ENCODE results near the gene FBLL1. TPM values are rescaled to one million over a fixed set of nuclear protein-coding genes. Genes with fewer than 3 reads are reported as not detected.

Gene FBLL1
- total and polyA plus RNA-seq, 9 of the 15 experiments (the other 6 are each of a cell fraction or from before 2014, with no cell fraction given) = not detected

DNA sequence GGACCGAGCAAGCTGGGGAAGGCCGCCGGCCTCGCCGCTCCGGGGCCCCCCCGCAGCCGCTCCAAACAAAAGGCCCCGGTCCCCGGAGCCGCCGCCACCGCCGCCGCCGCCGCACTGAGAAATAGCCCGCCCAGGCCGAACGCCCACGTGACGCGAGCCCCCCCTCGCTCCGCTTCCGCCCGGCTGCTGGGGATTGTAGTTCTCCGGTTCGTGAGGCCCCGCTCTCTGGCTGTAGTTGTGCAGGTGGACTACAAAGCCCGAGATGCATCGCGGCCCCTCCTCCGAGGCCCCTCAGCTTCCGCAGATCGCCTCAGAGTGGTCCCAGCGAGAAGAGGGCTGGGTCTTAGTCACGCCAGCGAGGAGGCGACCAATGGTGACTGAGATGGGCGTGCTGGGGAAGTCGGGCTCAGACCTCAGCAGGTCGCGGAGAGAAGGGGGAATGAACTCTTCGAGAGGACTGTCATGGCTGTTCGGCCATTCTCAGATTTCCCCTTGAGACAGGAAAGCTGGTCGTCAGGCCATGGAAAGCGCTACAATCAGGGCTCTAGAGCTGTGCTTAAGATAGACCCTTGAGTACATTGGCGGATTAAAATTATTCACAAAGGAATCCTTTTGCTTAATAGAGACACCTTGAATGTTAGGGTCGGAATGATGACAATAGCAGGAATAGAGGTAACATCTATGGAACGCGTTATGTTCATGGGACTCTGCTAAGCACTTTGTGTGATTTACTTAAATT is 50.6 kb downstream of the FBLL1 start (continued):
- TF ChIP-seq, protein P1, sequence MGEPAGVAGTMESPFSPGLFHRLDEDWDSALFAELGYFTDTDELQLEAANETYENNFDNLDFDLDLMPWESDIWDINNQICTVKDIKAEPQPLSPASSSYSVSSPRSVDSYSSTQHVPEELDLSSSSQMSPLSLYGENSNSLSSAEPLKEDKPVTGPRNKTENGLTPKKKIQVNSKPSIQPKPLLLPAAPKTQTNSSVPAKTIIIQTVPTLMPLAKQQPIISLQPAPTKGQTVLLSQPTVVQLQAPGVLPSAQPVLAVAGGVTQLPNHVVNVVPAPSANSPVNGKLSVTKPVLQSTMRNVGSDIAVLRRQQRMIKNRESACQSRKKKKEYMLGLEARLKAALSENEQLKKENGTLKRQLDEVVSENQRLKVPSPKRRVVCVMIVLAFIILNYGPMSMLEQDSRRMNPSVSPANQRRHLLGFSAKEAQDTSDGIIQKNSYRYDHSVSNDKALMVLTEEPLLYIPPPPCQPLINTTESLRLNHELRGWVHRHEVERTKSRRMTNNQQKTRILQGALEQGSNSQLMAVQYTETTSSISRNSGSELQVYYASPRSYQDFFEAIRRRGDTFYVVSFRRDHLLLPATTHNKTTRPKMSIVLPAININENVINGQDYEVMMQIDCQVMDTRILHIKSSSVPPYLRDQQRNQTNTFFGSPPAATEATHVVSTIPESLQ (CRISPR knock-in tag; IDR thresholded peaks at IDR 0.05) = no peak
- TF ChIP-seq, protein P2, sequence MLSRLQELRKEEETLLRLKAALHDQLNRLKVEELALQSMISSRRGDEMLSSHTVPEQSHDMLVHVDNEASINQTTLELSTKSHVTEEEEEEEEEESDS (CRISPR knock-in tag; IDR thresholded peaks at IDR 0.05) = no peak
- peak; percentile 29 for TF ChIP-seq ZNF592 (IDR thresholded peaks at IDR 0.05)
- TF ChIP-seq ETV1 (tag; conservative IDR thresholded peaks at IDR 0.05; ENCODE audit: low read depth) = peak; percentile 92
- no peak for TF ChIP-seq NR2C2 (CRISPR knock-in tag; IDR thresholded peaks at IDR 0.05)
- peak; percentile 89 for TF ChIP-seq NR2C2 (tag; IDR thresholded peaks at IDR 0.05)
- TF ChIP-seq ZNF695 (CRISPR knock-in tag; IDR thresholded peaks at IDR 0.05) = no peak
- TF ChIP-seq RBM34 (IDR thresholded peaks at IDR 0.05; ENCODE audit: borderline replicate concordance, insufficient read depth, low read length) = no peak
- TF ChIP-seq ARHGAP35 (IDR thresholded peaks at IDR 0.05; ENCODE audit: partially characterized antibody) = no peak
- no peak for TF ChIP-seq TRIM24 (IDR thresholded peaks at IDR 0.05)
- TF ChIP-seq PCBP2 (IDR thresholded peaks at IDR 0.05; ENCODE audit: low read depth, low read length, poor library complexity, severe bottlenecking) = no peak
- TF ChIP-seq, protein P3, sequence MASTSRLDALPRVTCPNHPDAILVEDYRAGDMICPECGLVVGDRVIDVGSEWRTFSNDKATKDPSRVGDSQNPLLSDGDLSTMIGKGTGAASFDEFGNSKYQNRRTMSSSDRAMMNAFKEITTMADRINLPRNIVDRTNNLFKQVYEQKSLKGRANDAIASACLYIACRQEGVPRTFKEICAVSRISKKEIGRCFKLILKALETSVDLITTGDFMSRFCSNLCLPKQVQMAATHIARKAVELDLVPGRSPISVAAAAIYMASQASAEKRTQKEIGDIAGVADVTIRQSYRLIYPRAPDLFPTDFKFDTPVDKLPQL (IDR thresholded peaks at IDR 0.05; ENCODE audit: extremely low read depth, insufficient read length) = peak; percentile 16
- TF ChIP-seq MECOM (CRISPR knock-in tag; IDR thresholded peaks at IDR 0.05) = no peak
- TF ChIP-seq TAF15 (IDR thresholded peaks at IDR 0.05; ENCODE audit: low read depth, low read length) = no peak
- TF ChIP-seq HMBOX1 (IDR thresholded peaks at IDR 0.05) = no peak; the same call in 1 of the 2 replicates
- TF ChIP-seq MTF1 (CRISPR knock-in tag; IDR thresholded peaks at IDR 0.05; ENCODE audit: borderline replicate concordance) = no peak
- no peak for TF ChIP-seq PCBP1 (IDR thresholded peaks at IDR 0.05; ENCODE audit: low read depth, low read length, poor library complexity, severe bottlenecking)
- TF ChIP-seq, protein P4, sequence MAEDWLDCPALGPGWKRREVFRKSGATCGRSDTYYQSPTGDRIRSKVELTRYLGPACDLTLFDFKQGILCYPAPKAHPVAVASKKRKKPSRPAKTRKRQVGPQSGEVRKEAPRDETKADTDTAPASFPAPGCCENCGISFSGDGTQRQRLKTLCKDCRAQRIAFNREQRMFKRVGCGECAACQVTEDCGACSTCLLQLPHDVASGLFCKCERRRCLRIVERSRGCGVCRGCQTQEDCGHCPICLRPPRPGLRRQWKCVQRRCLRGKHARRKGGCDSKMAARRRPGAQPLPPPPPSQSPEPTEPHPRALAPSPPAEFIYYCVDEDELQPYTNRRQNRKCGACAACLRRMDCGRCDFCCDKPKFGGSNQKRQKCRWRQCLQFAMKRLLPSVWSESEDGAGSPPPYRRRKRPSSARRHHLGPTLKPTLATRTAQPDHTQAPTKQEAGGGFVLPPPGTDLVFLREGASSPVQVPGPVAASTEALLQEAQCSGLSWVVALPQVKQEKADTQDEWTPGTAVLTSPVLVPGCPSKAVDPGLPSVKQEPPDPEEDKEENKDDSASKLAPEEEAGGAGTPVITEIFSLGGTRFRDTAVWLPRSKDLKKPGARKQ (CRISPR knock-in tag; IDR thresholded peaks at IDR 0.05) = no peak

All from K562 (cell line).